Activated T-helper 2 cell treated with anti-CD3 and anti-CD28 coated beads, Interferon-gamma antibody, Interleukin-2, Interleukin-4, amounts not matched to agents 10 μg/mL and 5 μg/mL and 100 μg/mL, durations not matched to agents 14 hours and 24 hours and 36 hours (primary cell): ENCODE measurements around the gene HHAT. TPM values are rescaled to one million over a fixed set of nuclear protein-coding genes. Genes with fewer than 3 reads are reported as not detected.

Experiments used
- DNase-seq: peaks from one replicate; pipeline ENCODE4 v3.0.0; 2021; ENCODE audit warnings: low spot score
- H3K27ac Mint-ChIP-seq: one replicate; pipeline ENCODE4 v1.8.0; 2021; ENCODE audit warnings: mixed read lengths
- H3K27me3 Mint-ChIP-seq: one replicate; pipeline ENCODE4 v1.8.0; 2021; ENCODE audit warnings: low read depth, mixed read lengths
- H3K36me3 Mint-ChIP-seq: one replicate; pipeline ENCODE4 v1.8.0; 2021; ENCODE audit warnings: low read depth, mixed read lengths
- H3K4me1 Mint-ChIP-seq: one replicate; pipeline ENCODE4 v1.8.0; 2021; ENCODE audit warnings: low read depth, mixed read lengths
- H3K4me3 Mint-ChIP-seq: one replicate; pipeline ENCODE4 v1.8.0; 2021; ENCODE audit warnings: low read depth, mild to moderate bottlenecking, moderate library complexity, mixed read lengths
- H3K9me3 Mint-ChIP-seq: one replicate; pipeline ENCODE4 v1.8.0; 2021; ENCODE audit warnings: mixed read lengths
- intact Hi-C: fragments of 100-400 bp; cut with micrococcal nuclease; formaldehyde crosslinking; loops from one replicate; pipeline ENCODE4 v1.15.1; 2023
- total RNA-seq: library from RNA; stranded (reverse); gene quantifications from 2 replicates; pipeline ENCODE4 v1.2.3, GENCODE V29; 2022

Gene HHAT
- total RNA-seq, 1 donor from 2014 or later, result 0.43 TPM

- H3K36me3 Mint-ChIP-seq, result no peaks in the 10 kb centered on the region
- H3K27ac Mint-ChIP-seq, result no peak overlapping the region
- intact Hi-C loops, result no loop called here
- H3K4me3 Mint-ChIP-seq, result no peak overlapping the region
- H3K4me1 Mint-ChIP-seq, result no peaks in the 10 kb centered on the region
- DNase-seq, result no peak
- H3K9me3 Mint-ChIP-seq, result no peaks in the 10 kb centered on the region
- H3K27me3 Mint-ChIP-seq, result peaks cover 12% of the 10 kb centered on the region
Observed at GRCh38 chr1:210598135-210598652, 269.5 kb downstream of the HHAT start.

- H3K36me3 Mint-ChIP-seq, result no peaks in the 10 kb centered on the region
- H3K4me1 Mint-ChIP-seq, result no peaks in the 10 kb centered on the region
- H3K4me3 Mint-ChIP-seq, result no peak overlapping the region
- intact Hi-C loops, result no loop called here
- H3K27me3 Mint-ChIP-seq, result peaks cover 12% of the 10 kb centered on the region
- no peak for DNase-seq
- H3K27ac Mint-ChIP-seq, result no peak overlapping the region
- no peaks in the 10 kb centered on the region for H3K9me3 Mint-ChIP-seq
Observed at GRCh38 chr1:210600421-210601159, 271.9 kb downstream of the HHAT start.

DNA sequence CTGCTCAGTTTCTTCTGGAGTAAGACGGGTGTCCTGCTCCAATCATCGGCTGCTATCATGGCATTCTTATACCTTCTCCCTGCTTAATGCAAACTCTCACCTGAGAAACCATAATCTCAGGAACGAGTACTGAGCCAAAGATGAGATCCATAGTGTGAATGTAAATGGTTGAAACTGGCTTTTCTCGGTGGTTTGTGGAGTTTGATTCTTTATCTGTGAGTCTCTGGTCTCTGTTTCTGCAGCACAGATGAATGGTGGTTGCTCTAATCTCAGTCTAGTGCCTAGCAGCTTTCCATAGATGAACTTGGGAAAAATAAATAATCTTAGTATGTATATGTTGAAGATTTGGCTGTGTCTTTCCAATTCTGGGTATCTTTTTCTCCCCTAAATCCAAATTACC, 274.4 kb downstream of the HHAT start:
- Mint-ChIP-seq H3K9me3 (no peaks in the 10 kb centered on the region), H3K27ac (no peak overlapping the region), H3K4me3 (no peak overlapping the region), H3K27me3 (peaks cover 22% of the 10 kb centered on the region), H3K36me3 (no peaks in the 10 kb centered on the region), H3K4me1 (no peaks in the 10 kb centered on the region)
- intact Hi-C loops, result no loop called here
- DNase-seq, result no peak

- no peaks in the 10 kb centered on the region for H3K36me3 Mint-ChIP-seq
- H3K4me3 Mint-ChIP-seq, result no peak overlapping the region
- peaks cover 20% of the 10 kb centered on the region for H3K27me3 Mint-ChIP-seq
- no peak overlapping the region for H3K27ac Mint-ChIP-seq
- DNase-seq, result no peak
- intact Hi-C loops, result no loop called here
- no peaks in the 10 kb centered on the region for H3K4me1 Mint-ChIP-seq
- no peaks in the 10 kb centered on the region for H3K9me3 Mint-ChIP-seq
Observed at GRCh38 chr1:210605099-210605498, 276.4 kb downstream of the HHAT start.

DNA sequence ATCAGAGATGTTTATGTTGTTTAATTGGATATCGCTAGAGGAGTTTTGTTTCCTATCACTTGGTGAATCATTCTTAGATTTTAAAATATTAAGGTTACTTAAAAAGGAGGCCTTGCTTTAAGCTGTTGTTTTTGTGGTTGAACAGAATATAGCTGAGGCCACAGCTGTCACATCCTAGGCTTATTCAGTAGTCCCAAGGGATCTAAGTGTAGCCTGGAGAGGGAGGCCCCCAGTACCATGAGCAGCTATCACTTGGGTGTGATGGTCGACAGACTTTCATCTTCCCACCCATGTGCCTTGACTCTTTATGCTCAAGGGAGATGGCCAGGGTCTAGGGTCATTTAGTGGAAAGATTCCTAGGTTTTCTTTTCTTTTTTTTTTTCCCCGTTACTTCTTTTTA, 278.7 kb downstream of the HHAT start:
- H3K36me3 Mint-ChIP-seq, result no peaks in the 10 kb centered on the region
- no peak overlapping the region for H3K27ac Mint-ChIP-seq
- no peak for DNase-seq
- intact Hi-C loops, result no loop called here
- H3K27me3 Mint-ChIP-seq, result peaks cover 13% of the 10 kb centered on the region
- H3K4me1 Mint-ChIP-seq, result no peaks in the 10 kb centered on the region
- no peaks in the 10 kb centered on the region for H3K9me3 Mint-ChIP-seq
- H3K4me3 Mint-ChIP-seq, result no peak overlapping the region

DNA sequence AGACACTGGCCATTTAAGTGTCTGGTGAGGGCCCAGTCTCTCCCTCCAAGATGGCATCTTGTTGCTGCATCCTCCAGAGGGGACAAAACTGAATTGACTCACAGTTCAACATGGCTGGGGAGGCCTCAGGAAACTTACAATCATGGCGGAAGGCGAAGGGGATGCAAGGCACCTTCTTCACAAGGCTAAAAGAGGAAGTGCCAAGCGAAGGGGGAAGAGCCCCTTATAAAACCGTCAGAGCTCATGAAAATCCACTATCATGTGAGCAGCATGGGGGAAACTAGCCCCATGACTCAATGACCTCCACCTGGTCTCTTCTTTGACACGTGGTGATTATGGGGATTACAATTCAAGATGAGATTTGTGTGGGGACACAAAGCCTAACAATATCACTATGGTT, 280.1 kb downstream of the HHAT start:
- Mint-ChIP-seq H3K36me3 (no peaks in the 10 kb centered on the region), H3K4me3 (no peak overlapping the region), H3K27me3 (peaks cover 13% of the 10 kb centered on the region)

DNA sequence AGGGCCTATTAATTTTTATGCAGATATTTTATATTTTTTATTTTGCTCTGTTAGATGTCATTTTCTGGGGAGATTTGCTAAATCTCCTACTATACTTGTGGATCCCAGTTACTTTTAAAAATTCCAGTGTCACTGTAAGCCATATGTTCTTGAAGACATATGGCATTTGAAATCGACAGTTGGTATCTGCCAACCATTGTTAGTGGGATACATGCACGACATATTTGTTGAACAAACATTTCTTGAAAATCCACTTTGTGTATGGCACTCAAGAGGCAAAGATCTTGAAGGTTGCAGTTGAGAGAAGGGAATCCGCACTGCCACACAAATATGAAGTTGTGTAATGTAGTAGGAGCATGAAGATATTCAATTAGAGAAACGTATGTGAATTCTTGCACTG, 287.7 kb downstream of the HHAT start:
- Mint-ChIP-seq H3K27me3 (no peaks in the 10 kb centered on the region), H3K27ac (no peak overlapping the region), H3K36me3 (no peaks in the 10 kb centered on the region), H3K4me1 (no peaks in the 10 kb centered on the region), H3K9me3 (no peaks in the 10 kb centered on the region), H3K4me3 (no peak overlapping the region)
- intact Hi-C loops, result no loop called here
- no peak for DNase-seq

More for the DNA sequence above, 280.1 kb downstream of the HHAT start:
- DNase-seq, result no peak
- Mint-ChIP-seq H3K9me3 (no peaks in the 10 kb centered on the region), H3K27ac (no peak overlapping the region), H3K4me1 (no peaks in the 10 kb centered on the region)
- intact Hi-C loops, result no loop called here

DNA sequence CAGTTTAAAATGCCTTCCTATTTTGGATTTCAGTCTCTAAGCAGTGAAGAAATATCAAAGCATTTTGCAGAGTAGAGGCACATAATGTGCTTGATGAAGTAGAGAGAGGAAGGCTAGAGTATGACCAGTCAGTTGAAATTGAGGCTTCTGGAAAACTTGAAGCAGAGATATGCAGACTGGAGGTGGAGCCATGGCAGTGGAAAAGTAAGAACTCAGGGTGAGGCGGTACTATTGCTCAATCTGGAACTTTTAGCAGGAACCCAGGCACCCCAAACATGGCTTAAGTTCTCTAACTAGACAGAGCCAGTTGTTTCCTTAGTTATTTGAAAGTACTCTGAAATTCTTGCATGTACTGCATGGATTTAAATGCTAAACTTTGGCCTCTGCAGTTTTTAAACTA, 288.6 kb downstream of the HHAT start:
- Mint-ChIP-seq H3K27me3 (no peaks in the 10 kb centered on the region), H3K4me1 (no peaks in the 10 kb centered on the region), H3K4me3 (no peak overlapping the region), H3K27ac (no peak overlapping the region), H3K36me3 (no peaks in the 10 kb centered on the region), H3K9me3 (no peaks in the 10 kb centered on the region)
- intact Hi-C loops, result no loop called here
- no peak for DNase-seq

GRCh38 chr1:210618369-210618768, 289.7 kb downstream of the HHAT start:
- H3K36me3 Mint-ChIP-seq, result no peaks in the 10 kb centered on the region
- DNase-seq, result no peak
- intact Hi-C loops, result no loop called here
- no peak overlapping the region for H3K27ac Mint-ChIP-seq
- no peaks in the 10 kb centered on the region for H3K27me3 Mint-ChIP-seq
- no peak overlapping the region for H3K4me3 Mint-ChIP-seq
- no peaks in the 10 kb centered on the region for H3K4me1 Mint-ChIP-seq
- no peaks in the 10 kb centered on the region for H3K9me3 Mint-ChIP-seq

GRCh38 chr1:210620867-210621488, 292.3 kb downstream of the HHAT start:
- Mint-ChIP-seq H3K9me3 (no peaks in the 10 kb centered on the region), H3K27me3 (no peaks in the 10 kb centered on the region), H3K4me3 (no peak overlapping the region), H3K36me3 (no peaks in the 10 kb centered on the region), H3K27ac (no peak overlapping the region), H3K4me1 (no peaks in the 10 kb centered on the region)
- intact Hi-C loops, result no loop called here
- no peak for DNase-seq

DNA sequence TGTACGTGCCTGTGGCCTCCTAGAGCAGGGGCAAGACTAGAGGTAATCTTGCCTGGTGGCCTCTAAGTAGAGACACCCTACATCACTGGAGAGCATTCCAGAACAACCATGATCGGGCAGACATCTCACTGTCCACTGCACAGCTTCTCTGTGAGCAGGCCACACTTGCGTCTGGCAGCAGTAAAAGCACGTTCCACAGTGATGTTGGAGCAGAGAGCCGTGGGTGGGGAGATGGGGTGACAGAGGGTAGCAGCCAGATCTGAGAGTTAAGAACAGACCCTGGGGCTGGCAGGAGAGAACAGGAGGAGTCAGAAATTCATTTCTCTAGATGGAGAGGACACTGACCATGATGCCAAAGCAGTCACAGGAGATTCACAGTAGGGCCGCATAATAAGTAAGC, 293.0 kb downstream of the HHAT start:
- H3K27me3 Mint-ChIP-seq, result no peaks in the 10 kb centered on the region
- DNase-seq, result no peak
- H3K27ac Mint-ChIP-seq, result no peak overlapping the region
- H3K9me3 Mint-ChIP-seq, result no peaks in the 10 kb centered on the region
- no peaks in the 10 kb centered on the region for H3K36me3 Mint-ChIP-seq
- intact Hi-C loops, result no loop called here
- H3K4me1 Mint-ChIP-seq, result no peaks in the 10 kb centered on the region
- H3K4me3 Mint-ChIP-seq, result no peak overlapping the region

GRCh38 chr1:210624722-210625121, 296.0 kb downstream of the HHAT start:
- H3K27ac Mint-ChIP-seq, result no peak overlapping the region
- H3K4me1 Mint-ChIP-seq, result no peaks in the 10 kb centered on the region
- H3K27me3 Mint-ChIP-seq, result no peaks in the 10 kb centered on the region
- H3K9me3 Mint-ChIP-seq, result no peaks in the 10 kb centered on the region
- no peak for DNase-seq
- intact Hi-C loops, result no loop called here
- H3K36me3 Mint-ChIP-seq, result no peaks in the 10 kb centered on the region
- no peak overlapping the region for H3K4me3 Mint-ChIP-seq

DNA sequence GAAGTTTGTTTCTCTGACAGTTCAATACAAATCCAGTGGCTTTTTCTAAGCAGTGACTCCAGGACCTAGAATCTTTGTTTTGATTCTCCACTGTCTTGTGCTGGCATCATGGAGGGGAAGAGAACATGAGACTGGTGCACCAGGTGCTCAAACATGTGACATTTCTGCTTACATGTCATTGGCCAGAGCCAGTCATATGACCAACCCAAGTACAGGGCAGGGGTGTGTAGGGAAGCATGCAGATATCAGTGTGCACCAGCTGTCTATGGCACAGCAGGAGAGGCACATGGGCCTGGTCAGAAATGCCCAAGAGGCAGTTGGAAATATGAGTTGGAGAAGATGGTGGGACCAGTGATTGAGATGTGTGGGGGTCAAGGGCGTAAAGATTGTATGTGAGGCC, 297.0 kb downstream of the HHAT start:
- Mint-ChIP-seq H3K4me1 (no peaks in the 10 kb centered on the region), H3K36me3 (no peaks in the 10 kb centered on the region), H3K9me3 (no peaks in the 10 kb centered on the region), H3K27ac (no peak overlapping the region), H3K27me3 (no peaks in the 10 kb centered on the region), H3K4me3 (no peak overlapping the region)
- intact Hi-C loops, result no loop called here
- DNase-seq, result no peak
